Bronchial epithelial cell (primary cell): ENCODE data around the gene SHB. TPM values are rescaled to one million over a fixed set of nuclear protein-coding genes. Genes with fewer than 3 reads are reported as not detected.
A peak's percentile ranks its signal among the peaks of the same experiment; 100 is the strongest.

Experiments
- DNase-seq: peaks from one replicate; pipeline ENCODE4 v3.0.0-alpha.2; 2010; ENCODE audit warnings: low read depth
- FAIRE-seq: peaks from 2 replicates; lab custom pipeline; 2011; peaks lifted over from hg19 to GRCh38; lab: Jason Lieb, UNC
- H3K27me3 ChIP-seq: 2 replicates; pipeline ENCODE4 v1.5.1; 2011; ENCODE audit warnings: low read length; ENCODE audit not compliant: control insufficient read depth, insufficient read depth
- H3K36me3 ChIP-seq: 2 replicates; pipeline ENCODE4 v1.5.1; 2011; ENCODE audit warnings: low read length; ENCODE audit not compliant: control insufficient read depth, insufficient read depth
- H3K4me3 ChIP-seq: 2 replicates; pipeline ENCODE4 v1.5.1; 2011; ENCODE audit warnings: mild to moderate bottlenecking, low read depth, low read length, control low read depth
- total RNA-seq: library from RNA; depleted of rRNA; stranded (reverse); fragments of >200 nt; gene quantifications from 2 replicates; pipeline ENCODE4 v1.2.1, GENCODE V29; 2014
- TF ChIP-seq, protein P1 (sequence below): IDR thresholded peaks from 2 replicates; pipeline ENCODE4 v1.5.1; 2011; ENCODE audit warnings: mild to moderate bottlenecking, moderate library complexity, low read length, control low read depth, inconsistent platforms; ENCODE audit not compliant: insufficient read depth, severe bottlenecking

Gene SHB
- total RNA-seq, 1 donor from 2014 or later = 14.5 TPM

DNA sequence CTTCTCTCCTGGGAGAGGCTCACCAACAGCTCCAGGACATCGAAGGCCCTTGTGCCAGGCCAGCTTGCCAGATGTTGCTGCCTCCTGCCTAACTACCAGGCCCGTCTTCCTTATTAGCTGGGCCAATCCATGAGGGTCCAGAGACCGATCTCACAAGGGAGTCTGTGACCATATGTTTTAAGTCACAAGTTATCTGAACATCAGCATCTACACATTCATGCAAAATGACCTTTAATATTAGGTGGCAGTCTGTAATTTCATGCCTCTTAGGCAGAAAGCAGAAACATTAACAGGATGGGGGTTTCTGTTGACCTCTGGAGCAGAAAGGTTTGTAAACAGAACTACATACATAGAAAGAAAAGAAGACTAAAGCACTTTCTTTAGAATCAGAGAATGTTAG lies 90.0 kb downstream of the SHB start:
- TF ChIP-seq, protein P1, sequence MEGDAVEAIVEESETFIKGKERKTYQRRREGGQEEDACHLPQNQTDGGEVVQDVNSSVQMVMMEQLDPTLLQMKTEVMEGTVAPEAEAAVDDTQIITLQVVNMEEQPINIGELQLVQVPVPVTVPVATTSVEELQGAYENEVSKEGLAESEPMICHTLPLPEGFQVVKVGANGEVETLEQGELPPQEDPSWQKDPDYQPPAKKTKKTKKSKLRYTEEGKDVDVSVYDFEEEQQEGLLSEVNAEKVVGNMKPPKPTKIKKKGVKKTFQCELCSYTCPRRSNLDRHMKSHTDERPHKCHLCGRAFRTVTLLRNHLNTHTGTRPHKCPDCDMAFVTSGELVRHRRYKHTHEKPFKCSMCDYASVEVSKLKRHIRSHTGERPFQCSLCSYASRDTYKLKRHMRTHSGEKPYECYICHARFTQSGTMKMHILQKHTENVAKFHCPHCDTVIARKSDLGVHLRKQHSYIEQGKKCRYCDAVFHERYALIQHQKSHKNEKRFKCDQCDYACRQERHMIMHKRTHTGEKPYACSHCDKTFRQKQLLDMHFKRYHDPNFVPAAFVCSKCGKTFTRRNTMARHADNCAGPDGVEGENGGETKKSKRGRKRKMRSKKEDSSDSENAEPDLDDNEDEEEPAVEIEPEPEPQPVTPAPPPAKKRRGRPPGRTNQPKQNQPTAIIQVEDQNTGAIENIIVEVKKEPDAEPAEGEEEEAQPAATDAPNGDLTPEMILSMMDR = no peak
- DNase-seq (no peak), FAIRE-seq (no peak)
- Histone ChIP-seq H3K4me3 (no peak overlapping the region), H3K36me3 (peaks cover 3% of the 10 kb centered on the region), H3K27me3 (no peaks in the 10 kb centered on the region)

DNA sequence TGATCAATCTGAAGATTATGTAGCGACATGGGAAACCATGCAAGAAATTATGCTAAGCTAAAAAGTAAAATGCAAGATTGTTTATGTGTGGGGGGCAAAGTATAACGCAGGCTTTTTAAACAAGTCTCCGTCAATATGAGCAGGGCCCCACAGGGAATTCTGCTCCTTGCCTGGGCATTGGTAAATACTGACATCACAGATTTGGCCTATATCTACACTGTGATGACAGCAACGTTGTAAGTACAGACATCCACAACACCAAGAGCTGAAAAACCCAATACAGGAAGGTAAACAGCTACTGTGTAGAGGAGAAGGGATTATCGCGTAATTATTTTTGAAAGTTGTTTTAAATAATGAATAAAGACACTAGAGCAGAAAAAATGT lies 90.6 kb downstream of the SHB start:
- Histone ChIP-seq H3K27me3 (no peaks in the 10 kb centered on the region), H3K36me3 (peaks cover 1% of the 10 kb centered on the region), H3K4me3 (no peak overlapping the region)
- TF ChIP-seq, protein P1 = no peak
- FAIRE-seq (no peak), DNase-seq (no peak)

GRCh38 chr9:37977851-37978480 lies 91.1 kb downstream of the SHB start:
- FAIRE-seq (no peak), DNase-seq (no peak)
- H3K36me3 ChIP-seq = peaks cover 1% of the 10 kb centered on the region
- TF ChIP-seq, protein P1 = no peak
- no peak overlapping the region for H3K4me3 ChIP-seq
- no peaks in the 10 kb centered on the region for H3K27me3 ChIP-seq

DNA sequence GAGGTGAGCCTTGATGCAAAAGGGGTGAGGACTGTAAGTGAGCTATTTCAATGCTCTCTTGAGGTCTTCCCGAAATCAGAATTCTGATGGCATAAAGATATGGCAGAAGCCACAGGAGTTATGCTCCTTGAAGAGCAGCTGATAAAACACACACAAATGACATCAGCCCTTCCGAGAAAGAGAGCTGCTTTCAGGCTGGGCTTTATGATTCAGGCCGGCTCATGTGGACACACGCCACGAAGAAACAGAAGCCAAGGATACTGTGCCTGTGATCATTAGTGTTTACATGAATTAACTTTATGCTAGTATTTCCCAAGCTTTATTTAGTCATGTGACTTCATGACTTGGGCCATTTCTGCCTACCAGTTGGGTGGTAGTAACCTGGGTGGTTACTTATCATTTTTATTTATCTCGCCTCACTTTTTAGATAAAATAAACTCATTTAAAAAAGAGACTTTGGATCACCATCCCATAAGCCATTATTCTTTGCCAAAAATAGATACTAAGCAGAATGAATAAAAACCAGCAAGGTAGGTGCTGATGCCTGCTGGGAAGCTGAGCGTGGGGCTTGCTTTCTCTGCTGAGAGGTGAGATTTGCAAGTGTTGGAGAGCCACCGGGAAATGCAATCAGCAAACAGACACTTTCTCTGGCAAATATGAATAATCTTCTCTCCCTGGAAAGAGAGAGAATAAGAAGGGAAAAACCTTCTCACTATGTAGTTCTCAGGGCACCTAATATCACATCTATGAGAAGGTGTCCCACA lies 92.1 kb downstream of the SHB start:
- FAIRE-seq = peak; percentile 40

DNA sequence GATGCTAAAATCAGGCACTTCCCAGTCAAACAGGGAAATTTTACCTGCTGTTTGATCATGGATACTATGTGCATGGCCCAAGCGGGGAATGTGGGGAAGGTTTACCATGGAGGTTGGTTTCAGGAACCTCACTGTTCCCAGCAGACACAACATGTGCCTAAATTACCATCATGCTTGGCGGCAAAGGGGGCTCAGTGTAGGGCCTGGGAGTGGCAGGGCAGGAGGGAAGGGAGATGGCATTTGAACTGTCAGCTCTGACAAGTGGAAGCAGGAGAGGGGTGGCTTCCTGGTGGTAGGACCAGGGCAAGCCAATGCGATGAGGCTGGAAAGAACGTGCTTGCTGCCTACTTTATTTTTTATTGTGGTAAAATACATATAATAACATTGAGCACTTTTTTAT lies 93.4 kb downstream of the SHB start:
- FAIRE-seq (no peak), DNase-seq (no peak)
- TF ChIP-seq, protein P1 = no peak
- Histone ChIP-seq H3K36me3 (peaks cover 1% of the 10 kb centered on the region), H3K4me3 (no peak overlapping the region), H3K27me3 (no peaks in the 10 kb centered on the region)

More for the DNA sequence above, 92.1 kb downstream of the SHB start:
- peak; percentile 95 for DNase-seq
- H3K36me3 ChIP-seq = peaks cover 1% of the 10 kb centered on the region
- no peaks in the 10 kb centered on the region for H3K27me3 ChIP-seq
- TF ChIP-seq, protein P1 = no peak
- no peak overlapping the region for H3K4me3 ChIP-seq
